SK-N-SH (cell line): ENCODE results near the gene TRMT10B.

Experiments
- ELF1 ChIP-seq: IDR thresholded peaks from 2 replicates; pipeline ENCODE4 v1.4.0; 2012
- EP300 ChIP-seq, 2 experiments: IDR thresholded peaks; 2 replicates each; pipeline versions ENCODE4 v1.4.0 to v1.6.1; 2012; ENCODE audit warnings: borderline replicate concordance in 1 of 2, low read depth in 1 of 2, low read length in 1 of 2
- JUND ChIP-seq: IDR thresholded peaks from 2 replicates; pipeline ENCODE4 v1.4.0; 2012
- MEF2A ChIP-seq: IDR thresholded peaks from 2 replicates; pipeline ENCODE4 v1.4.0; 2012; ENCODE audit warnings: low read depth, borderline replicate concordance
- POLR2AphosphoS5 ChIP-seq: IDR thresholded peaks from 2 replicates; pipeline ENCODE4 v1.6.1; 2012; ENCODE audit warnings: low read depth, low read length
- RCOR1 ChIP-seq: fragments of 150-350 bp; IDR thresholded peaks from 2 replicates; pipeline ENCODE4 v1.6.1; 2017; ENCODE audit warnings: antibody characterized with exemption, low read length
- RFX5 ChIP-seq: IDR thresholded peaks from 2 replicates; pipeline ENCODE4 v1.6.1; 2012; ENCODE audit warnings: mild to moderate bottlenecking, improper control_type of control experiment, low read length
- SMC3 ChIP-seq: IDR thresholded peaks from 2 replicates; pipeline ENCODE4 v1.6.1; 2012; ENCODE audit warnings: low read depth, low read length, improper control_type of control experiment
- TCF12 ChIP-seq: IDR thresholded peaks from 2 replicates; pipeline ENCODE4 v1.4.0; 2012
- YY1 ChIP-seq: IDR thresholded peaks from 2 replicates; pipeline ENCODE4 v1.4.0; 2012; ENCODE audit warnings: low read depth, mild to moderate bottlenecking
- TF ChIP-seq, protein P1 (sequence below): IDR thresholded peaks from 2 replicates; pipeline ENCODE4 v1.6.1; 2012; ENCODE audit warnings: mild to moderate bottlenecking, low read depth, low read length, moderate library complexity
- TF ChIP-seq, protein P2 (sequence below): IDR thresholded peaks from 2 replicates; pipeline ENCODE4 v1.4.0; 2012; ENCODE audit warnings: low read depth
- TF ChIP-seq, protein P3 (sequence below): fragments of 200-600 bp; sonication (generic); IDR thresholded peaks from 2 replicates; pipeline ENCODE4 v1.6.1; 2017; ENCODE audit warnings: antibody characterized with exemption, mild to moderate bottlenecking, moderate library complexity

DNA sequence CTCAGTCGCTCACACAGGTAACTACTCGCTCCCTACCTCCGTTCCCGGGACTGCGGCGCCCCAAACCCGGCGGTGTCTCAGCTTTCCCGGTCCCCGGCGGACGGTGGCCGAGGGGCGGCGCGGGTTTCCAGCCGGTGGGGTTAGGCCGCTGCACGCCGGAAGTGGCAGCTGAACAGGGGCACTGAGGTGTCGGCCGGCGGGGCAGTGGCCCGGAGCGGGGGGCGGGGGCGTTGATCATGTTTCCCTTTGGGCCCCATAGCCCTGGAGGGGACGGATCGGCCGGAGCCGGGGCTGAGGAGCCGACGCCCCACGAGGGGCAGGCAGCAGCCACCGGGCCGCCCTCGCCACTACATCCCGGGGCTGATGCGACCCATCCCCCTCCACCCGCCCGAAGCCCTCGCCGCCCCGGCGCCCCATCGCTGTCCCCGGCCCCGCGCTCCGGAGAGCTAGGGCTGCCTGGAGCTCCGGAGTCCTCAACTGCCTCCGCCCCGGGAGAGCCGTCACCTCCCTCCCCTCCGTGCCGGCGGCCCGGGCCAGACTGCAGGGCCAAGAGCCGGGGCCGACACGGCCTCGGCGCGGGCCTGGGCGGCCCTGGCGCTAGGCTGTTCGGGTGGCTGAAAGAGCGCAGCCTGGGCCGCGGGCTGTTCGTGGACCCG lies 47.2 kb downstream of the TRMT10B start, which contains the start of gene DCAF10:
- TF ChIP-seq, protein P1, sequence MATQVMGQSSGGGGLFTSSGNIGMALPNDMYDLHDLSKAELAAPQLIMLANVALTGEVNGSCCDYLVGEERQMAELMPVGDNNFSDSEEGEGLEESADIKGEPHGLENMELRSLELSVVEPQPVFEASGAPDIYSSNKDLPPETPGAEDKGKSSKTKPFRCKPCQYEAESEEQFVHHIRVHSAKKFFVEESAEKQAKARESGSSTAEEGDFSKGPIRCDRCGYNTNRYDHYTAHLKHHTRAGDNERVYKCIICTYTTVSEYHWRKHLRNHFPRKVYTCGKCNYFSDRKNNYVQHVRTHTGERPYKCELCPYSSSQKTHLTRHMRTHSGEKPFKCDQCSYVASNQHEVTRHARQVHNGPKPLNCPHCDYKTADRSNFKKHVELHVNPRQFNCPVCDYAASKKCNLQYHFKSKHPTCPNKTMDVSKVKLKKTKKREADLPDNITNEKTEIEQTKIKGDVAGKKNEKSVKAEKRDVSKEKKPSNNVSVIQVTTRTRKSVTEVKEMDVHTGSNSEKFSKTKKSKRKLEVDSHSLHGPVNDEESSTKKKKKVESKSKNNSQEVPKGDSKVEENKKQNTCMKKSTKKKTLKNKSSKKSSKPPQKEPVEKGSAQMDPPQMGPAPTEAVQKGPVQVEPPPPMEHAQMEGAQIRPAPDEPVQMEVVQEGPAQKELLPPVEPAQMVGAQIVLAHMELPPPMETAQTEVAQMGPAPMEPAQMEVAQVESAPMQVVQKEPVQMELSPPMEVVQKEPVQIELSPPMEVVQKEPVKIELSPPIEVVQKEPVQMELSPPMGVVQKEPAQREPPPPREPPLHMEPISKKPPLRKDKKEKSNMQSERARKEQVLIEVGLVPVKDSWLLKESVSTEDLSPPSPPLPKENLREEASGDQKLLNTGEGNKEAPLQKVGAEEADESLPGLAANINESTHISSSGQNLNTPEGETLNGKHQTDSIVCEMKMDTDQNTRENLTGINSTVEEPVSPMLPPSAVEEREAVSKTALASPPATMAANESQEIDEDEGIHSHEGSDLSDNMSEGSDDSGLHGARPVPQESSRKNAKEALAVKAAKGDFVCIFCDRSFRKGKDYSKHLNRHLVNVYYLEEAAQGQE: peak; percentile 73
- TF ChIP-seq MEF2A (no peak), RCOR1 (peak; percentile 67), RFX5 (no peak), POLR2AphosphoS5 (peak; percentile 85), EP300 (IDR thresholded peaks at IDR 0.05; ENCODE audit: borderline replicate concordance in 1 of 2, low read depth in 1 of 2, low read length in 1 of 2) (no peak), ELF1 (peak; percentile 76), TCF12 (no peak), SMC3 (no peak), JUND (no peak), YY1 (peak; percentile 79)
- TF ChIP-seq, protein P2, sequence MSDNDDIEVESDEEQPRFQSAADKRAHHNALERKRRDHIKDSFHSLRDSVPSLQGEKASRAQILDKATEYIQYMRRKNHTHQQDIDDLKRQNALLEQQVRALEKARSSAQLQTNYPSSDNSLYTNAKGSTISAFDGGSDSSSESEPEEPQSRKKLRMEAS: peak; percentile 86
- TF ChIP-seq, protein P3, sequence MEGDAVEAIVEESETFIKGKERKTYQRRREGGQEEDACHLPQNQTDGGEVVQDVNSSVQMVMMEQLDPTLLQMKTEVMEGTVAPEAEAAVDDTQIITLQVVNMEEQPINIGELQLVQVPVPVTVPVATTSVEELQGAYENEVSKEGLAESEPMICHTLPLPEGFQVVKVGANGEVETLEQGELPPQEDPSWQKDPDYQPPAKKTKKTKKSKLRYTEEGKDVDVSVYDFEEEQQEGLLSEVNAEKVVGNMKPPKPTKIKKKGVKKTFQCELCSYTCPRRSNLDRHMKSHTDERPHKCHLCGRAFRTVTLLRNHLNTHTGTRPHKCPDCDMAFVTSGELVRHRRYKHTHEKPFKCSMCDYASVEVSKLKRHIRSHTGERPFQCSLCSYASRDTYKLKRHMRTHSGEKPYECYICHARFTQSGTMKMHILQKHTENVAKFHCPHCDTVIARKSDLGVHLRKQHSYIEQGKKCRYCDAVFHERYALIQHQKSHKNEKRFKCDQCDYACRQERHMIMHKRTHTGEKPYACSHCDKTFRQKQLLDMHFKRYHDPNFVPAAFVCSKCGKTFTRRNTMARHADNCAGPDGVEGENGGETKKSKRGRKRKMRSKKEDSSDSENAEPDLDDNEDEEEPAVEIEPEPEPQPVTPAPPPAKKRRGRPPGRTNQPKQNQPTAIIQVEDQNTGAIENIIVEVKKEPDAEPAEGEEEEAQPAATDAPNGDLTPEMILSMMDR: no peak
